HG02588 (cell line): ENCODE data around the gene TRABD.

Source experiments
- ATAC-seq: cut with Tn5 transposase; IDR thresholded peaks from one replicate; pipeline ENCODE4 v1.9.1; 2021; ENCODE audit warnings: mild to moderate bottlenecking, moderate library complexity; ENCODE audit not compliant: unreplicated experiment

TRABD gene

DNA sequence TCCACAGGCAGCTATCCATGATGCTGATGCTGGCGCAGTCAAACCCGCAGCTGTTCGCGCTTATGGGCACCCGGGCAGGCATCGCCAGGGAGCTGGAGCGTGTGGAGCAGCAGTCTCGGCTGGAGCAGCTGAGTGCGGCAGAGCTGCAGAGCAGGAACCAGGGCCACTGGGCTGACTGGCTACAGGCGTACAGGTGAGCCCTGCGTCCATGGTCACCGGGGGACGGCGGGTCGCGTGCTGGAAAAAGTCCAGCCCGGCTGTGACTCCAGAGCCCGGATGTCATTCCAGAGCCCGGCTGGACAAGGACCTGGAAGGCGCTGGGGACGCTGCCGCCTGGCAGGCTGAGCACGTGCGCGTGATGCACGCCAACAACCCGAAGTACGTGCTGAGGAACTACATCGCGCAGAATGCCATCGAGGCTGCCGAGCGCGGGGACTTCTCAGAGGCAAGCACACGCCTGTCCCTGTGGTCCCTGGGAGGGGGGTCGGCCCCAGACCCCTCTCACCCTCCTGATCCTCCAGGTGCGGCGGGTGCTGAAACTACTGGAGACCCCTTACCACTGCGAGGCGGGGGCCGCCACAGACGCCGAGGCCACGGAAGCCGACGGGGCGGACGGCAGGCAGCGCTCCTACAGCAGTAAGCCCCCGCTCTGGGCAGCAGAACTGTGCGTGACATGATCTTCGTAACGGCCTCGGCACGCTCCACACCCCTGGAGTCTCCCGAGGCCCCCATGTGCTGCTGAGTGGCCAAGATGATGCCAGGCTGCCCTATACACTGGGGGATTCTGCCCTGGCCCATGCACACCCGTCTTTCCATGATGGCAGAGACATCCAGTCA lies 31.2 kb downstream of the TRABD start:
- ATAC-seq, result no peak

DNA sequence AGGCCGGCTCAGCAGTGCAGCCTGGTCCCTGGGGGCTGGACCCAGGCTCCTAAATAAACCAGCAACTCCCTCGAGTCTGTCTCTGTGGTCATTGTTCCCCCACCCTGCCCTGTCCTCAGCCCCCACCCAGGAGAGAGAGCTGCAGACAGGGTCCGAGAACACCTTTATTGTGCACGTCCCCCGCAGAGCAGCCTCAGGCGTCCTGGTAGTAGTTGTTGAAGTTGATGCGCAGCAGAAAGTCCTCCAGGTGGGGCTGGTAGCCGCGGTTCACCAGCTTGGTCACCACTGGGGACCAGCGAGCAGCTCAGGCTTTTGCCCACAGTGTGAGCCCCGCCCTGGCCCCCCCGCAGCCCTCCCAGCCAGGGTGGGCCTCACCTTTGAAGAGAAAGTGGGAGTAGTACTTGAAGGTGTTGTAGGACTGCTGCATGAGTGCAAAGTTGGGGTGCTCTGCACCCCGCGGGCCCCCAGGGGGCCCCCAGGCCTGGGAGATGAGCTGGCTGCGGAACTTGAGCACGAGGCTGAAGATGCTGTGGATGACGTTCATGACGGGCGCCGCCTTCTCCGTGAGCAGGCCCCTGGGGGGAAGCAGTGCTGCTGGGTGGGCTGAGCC lies 31.9 kb downstream of the TRABD start:
- no peak for ATAC-seq

DNA sequence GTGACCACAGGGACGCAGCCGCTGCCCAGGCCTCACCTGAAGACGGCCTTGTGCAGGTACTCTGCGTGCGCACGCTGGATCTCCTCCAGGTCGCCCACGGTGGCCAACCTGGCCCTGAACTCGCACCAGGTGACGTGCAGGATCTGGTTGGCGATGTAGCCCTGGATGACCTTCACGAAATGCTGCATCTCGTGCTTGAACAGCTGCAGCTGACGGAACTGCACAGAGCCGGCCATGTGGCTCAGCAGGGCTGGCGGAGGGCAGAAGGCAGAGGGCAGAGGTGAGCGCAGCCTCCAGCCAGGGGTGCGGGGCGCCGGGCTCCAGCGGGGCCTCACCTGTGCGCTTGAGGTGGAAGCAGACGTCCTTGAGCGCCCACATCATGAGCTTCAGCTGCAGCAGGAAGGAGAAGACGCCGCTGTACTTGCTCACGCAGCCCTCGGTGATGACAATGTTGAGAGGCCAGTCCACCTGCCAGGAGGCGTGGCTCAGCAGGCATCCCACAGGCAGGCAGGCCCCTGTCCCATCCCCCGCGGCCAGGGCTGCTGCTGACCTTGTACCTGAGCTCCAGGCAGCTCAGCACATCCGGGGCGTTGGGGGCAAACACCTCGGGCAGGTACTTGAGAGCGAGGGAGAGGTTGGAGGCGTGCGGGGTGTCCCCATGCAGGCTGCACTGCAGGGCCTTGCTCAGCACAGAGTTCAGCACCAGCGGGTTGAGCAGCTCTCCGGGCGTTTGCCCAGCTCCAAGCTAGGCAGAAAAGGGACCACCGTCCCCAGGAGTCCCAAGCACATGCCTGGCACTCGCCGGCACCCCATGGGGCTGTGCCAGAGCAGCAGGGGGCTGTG lies 32.7 kb downstream of the TRABD start:
- no peak for ATAC-seq

DNA sequence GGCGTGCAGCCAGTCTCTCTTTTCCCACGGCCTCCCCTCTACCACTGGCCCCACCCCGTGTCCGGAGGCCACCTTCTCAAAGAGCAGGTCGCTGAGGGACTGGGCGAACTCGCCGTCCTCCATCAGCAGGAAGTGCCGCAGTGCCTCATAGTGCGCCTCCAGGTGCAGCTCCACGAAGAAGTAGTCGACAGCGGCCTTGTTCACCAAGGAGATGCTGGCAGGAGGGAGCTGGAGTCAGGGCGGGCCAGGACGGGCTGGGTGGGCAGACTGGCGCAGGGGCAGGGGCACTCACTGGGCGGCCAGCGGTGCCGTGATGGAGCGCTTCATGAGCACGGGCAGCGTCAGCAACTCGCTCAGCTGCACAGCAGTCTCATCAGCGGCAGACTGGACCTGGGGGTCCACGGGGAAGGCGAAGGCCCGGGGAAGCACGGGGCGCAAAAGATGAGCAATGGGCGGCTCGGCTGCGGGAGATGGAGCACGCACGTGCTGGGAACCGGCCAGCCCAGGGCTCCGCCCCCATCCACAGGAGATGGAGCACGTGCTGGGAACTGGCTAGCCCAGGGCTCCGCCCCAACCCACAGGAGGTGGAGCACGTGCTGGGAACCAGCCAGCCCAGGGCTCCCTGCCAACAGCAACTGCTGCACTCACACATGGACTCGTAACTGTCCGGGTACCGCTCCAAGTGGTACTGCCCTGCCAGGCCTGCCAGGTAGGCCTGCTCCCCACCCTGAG lies 33.4 kb downstream of the TRABD start:
- no peak for ATAC-seq

DNA sequence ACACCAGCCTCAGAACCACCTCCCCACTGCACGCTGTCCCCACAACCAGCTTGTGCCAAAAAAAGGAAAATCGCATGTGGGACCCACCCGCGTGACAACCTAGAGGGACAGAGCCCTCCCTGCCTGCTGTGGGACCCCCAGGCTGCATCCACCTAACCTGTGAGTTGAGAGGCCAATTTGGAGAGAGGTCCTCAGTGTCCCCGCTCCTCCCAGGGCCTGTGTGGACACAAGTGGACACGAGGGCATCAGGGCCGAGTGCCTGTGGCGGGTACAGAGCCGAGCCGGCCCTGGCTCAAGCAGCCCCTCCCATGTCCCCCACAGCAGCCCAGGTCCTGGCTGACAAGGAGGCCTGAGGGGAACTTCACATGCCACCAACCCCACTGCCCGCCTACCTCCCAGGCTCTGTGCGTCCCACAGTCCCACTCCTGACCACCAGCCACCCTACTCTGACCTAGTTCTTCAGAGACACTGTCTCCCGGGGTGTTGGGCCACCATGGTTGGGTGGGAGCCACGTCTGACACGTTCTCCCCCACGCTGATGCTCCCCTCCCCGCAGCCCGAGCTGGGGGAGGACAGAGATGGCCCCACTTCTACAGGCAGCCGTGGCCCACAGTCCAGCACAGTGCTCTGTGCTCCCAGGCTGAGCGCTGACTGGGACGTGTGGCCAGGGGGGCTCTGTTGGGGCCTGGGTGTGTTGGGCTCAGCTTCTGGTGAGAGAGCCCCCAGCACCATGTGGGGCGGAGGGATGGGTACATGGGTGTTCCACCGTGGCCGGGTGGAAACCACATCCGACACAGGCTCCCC lies 34.3 kb downstream of the TRABD start:
- ATAC-seq, result no peak

DNA sequence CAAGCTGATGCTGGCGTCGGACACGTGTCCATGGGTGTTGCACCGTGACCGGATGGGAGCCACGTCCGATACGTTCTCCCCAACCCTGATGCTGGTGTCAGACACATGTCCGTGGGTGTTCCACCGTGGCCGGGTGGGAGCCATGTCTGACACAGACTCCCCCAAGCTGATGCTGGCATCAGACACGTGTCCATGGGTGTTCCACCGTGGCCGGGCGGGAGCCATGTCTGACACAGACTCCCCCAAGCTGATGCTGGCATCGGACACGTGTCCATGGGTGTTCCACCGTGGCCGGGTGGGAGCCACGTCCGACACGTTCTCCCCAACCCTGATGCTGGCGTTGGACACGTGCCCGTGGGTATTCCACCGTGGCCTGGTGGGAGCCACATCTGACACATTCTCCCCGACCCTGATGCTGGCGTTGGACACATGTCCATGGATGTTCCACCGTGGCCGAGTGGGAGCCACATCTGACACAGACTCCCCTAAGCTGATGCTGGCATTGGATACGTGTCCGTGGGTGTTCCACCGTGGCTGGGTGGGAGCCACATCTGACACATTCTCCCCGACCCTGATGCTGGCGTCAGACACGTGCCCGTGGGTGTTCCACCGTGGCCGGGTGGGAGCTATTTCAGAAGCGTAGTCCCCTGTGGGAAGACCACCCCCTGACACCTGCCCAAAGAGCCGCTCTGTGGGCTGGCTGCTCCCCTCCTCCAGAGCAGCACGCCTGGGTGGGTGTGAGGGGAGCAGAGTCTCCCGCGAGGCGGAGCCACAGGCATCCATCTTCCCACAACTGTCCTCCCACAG lies 35.1 kb downstream of the TRABD start:
- ATAC-seq, result no peak

DNA sequence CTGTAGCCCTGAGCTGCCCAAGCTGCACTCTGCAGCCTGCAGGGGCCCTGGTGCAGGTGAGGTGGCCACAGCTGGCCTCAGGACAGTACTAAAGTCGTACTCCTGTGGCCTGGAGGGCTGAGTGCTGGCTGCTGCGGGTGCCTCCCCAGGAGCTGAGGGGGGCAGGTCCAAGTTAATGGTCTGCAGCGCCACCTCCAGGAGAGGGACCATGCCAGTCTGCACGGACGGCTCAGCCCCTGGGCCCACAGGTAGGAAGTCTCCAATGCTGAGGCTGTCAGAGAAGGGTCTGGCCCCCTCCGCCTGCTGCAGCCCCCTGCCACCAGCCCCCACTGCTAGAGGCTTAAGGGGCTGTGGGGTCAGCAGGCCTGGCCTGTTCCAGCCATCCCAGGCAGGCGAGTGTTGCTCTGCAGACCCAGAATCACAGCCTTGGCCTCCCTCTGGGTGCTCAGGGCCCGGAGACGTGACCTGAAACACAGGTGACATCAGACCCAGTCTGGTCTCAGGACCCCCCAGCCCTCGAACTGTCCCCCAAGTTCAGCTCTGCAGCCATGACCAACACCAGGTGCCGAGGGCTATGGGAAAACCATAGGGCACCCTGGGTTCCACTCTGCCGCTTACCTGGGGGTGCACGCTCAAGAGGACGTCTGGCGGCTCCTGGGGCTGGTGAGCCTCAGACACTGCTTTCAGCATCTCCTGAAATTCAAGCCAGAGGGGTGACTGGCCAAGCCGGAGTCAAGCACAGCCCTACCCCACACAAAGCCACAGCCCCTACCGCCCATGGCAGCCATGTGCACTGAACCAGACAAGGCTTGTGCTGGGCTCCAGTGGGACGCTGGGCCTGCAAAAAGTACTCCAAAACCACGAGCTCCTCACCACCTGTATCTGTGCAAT lies 35.9 kb downstream of the TRABD start:
- no peak for ATAC-seq

DNA sequence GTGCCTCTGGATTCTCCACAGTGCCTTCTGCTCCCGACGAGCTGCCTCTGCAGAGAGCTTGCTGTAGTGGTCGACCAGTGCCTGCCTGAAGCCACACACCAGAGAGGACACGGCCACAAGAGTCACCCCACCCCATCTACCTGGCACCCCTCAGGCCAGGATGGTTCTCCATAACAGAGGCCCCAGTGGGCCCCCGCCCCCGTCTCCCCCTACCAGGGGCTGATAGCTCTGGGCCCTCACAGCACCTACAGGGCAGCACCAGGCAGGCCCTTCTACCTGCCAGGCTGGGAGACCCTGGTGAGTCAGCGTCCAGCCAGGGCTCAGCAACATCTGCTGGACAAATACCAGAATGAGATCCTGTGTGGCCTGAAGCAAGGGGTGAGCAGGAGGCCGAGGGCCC lies 36.8 kb downstream of the TRABD start:
- no peak for ATAC-seq

DNA sequence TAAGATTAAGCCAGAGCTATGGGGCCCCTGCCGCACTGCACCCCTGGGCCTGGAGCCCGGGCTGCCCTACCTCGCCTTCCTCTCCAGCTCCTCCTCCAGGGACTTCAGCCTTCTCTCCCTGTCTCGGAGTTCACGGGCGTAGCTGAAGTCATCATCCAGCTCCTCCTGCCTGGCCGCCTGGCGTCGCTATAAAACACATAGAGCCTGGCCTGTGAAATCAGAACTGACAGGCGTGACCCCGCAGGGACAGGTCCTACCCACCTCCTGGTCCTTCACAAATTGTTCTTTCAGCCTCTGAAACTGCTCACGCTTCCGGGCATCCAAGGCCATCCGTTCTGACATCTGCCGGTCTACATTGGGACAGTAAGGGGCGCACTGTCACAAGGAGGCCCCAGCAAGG lies 38.4 kb downstream of the TRABD start:
- ATAC-seq, result no peak

DNA sequence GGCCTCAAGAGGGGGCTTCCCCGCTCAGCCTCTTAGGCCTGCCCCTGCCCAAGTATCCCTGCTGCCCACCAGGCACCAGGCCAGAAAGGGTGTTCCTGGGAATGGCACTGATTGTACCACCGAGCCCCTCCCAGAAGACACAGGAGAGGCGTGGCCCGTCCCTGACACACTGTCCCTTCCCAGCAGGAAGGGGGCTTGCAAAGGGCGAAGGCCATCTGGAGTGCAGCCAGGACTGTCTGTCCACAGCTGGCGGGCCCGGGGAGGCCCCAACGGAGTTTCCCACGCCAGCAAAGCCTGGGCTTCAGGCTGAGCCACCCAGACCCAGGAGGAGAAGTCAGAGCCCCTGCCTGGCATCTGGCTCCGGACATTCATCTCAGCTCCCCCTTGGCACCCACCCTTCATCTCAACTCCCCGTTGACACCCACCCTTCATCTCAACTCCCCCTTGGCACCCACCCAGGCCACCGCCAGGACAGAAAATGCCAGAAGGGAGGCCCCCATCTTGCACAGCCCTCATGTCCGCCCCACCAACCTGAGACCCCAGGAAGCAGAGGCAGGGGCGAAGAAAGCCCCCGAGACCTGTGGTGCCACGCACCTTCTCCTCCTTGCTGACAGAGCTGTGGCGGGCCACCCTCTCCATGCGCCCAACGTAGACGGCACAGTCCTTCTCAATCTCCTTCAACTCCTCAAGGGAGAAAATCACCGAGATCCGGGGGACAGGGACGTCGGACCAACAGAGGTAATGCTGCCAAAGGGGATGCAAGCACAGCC lies 39.7 kb downstream of the TRABD start:
- no peak for ATAC-seq

DNA sequence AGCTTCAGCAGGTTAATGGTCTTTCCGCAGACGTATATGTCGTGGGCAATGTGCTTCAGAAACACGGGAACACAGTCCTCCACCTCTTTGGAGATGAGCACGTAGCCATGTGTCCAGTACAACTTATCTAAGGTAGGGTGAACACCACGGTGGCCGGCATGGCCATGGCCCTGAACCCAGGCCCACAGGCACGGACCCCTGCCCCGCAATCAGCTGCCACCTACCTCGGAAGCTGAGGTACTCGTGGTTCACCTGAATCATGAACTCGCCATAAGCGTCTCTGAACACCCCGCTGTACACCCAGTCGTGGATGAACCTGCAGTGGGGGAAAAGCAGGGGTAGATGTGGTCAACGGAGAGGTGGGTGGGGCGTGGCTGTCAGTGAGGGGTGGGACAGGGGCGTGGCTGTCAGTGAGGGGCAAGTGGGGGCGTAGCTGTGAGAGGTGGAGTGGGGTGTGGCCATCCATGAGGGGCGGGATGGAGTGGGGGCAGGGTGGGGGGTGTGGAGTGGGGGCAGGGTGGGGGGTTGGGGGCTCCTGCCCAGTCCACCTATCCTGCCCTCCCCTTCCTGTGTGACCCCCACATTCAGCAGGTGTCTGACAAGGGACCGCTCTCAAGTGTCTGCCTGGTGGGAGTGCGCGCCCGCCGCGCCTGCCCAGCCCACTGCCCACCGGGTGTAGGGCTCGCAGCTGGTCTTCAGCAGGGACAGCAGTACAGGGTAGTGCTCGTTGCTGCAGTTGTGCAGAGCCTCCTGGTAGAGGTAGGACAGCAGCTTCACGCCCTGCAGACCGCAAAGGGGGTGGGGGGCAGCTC lies 40.6 kb downstream of the TRABD start:
- ATAC-seq, result no peak

DNA sequence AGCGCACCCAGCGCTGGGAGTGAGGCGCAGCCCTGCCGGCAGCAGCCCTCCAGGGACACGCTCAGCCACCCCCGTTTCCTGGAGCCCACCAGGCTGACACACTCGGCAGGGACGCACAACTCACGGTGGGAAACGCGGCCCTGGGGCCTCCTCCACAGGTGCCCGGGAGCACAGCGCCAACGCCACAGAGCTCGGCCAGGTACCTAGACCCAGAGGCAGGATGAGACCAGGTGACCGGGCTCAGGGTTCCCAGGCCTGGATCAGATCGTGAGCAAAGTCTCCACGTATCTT lies 41.1 kb downstream of the TRABD start:
- no peak for ATAC-seq

DNA sequence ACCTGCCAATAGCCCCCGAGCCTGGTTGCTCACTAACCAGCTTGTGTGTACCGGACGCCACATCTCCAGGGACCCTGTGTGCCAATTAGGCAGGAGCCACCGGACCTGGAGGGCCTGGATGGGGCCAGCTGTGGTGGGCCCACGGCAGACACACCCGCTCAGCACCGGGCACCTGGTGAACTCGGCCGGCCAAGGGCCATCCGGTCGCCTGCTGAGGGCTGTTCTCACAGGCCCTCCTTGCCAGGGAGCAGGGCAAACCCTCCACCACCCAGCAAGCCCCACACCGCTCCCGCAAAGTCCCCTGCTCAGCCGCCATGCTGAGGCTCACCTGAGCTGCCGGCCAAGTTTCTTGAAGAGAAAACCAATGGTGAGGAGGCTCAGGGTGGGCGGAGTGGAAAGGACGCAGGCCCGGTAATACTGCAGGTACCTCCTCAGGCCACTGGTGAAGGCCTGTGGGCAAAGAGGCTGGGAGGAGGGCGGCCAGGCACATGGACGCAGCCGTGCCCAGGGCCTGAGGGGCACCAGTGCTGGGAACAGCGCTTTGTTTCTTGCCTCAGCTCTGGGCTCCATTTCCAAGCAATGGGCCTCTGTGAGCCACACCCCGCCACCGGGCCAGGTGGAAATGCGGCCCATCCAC lies 42.0 kb downstream of the TRABD start:
- ATAC-seq, result no peak

DNA sequence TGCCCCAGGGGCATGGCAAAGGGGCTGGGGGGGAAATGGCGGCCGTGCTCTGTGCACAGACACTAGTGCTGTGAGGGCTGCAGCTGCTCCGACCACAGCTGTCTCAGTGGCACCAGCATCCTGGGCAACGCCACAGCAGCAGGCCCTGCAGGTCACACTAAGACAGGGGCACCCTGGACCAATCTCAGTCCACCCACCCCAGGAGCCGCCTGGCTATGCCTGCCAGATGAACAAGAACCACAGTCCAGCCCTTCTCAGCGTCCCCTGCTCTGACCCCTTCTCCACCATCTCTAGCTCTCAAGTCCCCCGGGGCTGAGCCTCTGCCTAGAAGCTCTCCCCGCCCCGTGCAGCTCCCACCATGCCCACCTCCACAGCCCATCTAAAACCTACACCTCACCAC lies 42.7 kb downstream of the TRABD start:
- ATAC-seq, result no peak

DNA sequence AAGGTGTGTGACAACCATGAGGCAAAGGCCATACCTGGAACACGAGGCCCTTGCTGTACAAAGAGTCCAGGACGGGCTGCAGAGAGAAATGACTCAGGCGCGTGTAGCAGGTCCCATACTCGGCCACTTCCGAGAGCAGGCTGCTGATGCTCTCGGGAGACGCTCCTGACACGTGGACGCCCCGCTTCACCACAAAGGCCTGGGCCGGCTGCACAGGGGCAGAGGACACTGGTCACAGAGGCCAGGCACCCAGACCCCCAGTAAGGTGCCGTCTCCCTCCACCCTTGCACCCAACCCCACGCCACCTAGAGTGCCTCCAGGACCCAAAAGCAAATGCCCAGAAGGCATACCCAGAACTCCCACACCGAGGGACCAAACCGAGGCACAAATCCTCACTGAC lies 43.7 kb downstream of the TRABD start:
- no peak for ATAC-seq

DNA sequence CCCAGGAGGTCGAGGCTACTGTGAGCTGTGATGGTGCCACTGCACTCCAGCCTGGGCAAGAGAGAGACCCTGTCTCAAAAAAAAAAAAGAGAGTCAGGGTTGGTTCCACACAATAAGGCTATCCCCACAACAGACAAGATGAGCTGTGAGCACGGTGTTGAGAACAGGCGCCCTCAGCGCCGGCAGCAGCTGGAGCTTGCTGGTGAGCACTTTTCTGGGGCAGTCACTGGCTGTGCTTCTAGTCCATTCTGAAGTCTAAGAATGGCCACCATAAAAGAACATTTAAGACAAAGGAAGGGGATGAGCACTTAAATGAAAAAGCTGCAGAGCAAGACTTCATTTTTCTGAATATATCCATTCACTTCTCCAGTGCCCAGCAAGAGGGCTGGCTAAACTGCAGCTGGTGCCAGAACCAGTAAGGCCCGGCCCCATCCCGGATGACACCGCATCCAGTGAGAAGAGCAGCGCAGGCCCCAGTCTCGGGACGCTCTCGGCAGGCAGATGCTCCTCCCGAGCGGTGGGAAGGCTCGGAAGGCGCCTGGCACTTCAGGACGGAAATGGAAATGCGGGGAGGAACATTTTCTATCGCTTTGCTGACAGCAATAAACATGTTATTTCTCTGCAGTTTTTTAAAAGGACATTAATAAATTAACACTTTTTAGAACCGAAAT lies 46.9 kb downstream of the TRABD start:
- no peak for ATAC-seq
